ENCODE measurements around the gene THOC6.
A peak's percentile ranks its signal among the peaks of the same experiment; 100 is the strongest.

THOC6 gene

DNA sequence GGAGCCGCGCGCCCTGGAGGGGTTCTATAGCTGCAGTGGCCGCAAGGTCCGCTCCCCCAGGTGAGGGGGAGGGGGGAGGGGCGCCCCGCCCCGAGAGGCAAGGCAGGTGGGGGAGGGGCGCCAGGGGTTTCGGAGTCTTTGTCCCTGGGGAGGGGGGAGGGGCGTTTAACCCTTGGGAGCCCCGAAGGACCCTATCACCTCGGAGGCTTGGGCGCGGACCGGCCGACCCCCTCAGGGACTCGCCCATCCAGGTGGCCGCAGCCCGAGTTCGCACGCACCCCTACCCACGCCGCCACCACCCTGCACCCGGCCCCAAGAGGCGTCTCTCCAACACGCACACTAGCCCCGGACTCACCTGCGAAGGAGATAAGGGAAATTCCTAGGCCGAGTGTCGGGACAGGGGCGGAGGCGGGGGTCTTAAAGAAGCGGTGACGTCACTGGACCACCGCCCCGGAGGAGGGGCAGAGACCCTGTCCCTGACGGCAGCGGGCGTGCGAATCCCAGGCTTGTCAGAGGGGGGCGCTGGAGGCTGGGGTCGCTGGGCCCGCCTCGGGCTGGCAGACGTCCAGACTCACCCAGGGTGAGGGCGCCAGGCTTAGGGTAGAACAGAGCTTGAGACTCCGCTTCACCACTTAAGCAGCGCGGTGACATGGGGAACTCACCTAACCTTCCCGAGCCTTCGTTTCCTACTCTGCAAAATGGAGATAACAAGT, 5.9 kb upstream of the THOC6 start, which contains the start of gene CLDN6:
Gene CLDN6, minus strand, starts transcription at position 390 of the 713 bp plus-strand sequence. CDS start 2,162 bp downstream, outside the sequence.
- no peak for DNase-seq

DNA sequence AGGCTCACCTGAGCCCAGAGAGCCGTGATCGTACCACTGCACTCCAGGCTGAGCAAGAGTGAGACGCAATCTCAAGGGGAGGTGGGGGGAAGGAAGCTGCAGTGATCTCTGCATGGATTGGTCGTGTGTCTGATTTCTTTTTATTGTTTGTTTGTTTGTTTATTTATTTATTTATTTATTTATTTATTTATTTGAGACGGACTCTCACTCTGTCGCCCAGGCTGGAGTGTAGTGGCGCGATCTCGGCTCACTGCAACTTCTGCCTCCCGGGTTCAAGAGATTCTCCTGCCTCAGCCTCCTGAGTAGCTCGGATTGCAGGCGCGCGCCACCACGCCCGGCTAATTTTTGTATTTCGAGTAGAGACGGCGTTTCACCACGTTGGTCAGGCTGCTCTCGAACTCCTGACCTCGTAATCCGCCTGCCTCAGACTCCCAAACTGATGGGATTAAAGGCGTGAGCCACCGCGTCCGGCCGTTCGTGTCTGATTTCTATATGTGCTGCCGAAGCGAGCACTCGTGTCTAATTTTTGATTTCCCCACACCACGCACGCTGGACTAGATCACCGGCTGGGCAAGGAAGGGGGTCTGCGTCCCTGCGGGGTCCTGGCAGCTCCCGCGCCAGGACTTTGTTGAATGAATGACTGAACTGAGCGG, 4.1 kb upstream of the THOC6 start:
- no peak for DNase-seq

DNA sequence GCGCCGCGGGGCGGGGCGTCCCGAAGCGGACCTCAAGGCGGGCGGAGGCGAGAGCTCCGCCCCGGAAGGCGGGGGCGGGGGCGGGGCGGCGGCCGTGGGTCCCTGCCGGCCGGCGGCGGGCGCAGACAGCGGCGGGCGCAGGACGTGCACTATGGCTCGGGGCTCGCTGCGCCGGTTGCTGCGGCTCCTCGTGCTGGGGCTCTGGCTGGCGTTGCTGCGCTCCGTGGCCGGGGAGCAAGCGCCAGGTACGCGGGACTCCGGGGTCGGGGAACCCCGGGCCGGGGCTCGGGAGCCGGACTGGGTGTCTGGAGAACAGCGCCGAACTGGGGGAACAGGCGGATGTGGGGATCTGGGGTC, 3.6 kb upstream of the THOC6 start, which contains the start of gene TNFRSF12A:
Gene TNFRSF12A, plus strand, starts transcription at position 122 of the 357 bp plus-strand sequence. Its CDS starts 30 bp downstream, at position 152.
- DNase-seq: peak; percentile 25

DNA sequence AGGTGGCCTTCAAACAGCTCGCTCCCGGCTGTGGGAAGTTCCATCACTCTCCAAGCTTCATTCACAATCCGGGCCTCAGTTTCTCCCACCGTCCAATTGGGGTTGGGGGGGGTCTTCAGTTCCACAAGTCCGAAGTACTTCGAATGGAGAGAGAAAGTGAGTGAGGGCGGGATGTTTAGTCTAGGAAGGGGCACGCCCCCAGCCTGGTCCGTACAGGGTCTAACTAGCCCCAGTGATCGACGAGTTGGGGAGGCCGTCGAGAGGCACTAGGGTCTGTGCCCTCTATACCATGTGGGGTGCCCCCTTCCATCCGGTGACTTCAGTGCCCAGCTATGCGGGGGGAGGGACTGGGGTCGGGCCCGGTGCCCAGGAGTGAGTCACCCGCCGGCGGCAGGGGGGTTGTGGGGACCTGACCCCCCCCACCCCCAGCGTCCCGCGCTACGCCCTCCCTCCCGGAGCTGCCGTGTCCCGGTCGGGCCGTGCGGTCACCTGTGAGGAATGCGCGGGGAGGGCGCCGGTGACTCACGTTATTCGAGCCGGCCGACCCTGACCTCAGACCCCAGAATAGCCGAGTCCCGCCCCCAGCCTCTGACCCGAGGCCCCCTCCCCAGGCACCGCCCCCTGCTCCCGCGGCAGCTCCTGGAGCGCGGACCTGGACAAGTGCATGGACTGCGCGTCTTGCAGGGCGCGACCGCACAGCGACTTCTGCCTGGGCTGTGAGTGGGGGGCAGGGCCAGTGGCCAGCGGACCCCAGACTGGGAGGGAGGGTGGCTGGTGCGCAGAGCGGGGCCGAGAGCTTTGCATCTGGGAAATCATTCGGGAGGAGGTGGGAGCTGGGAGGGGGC, 3.0 kb upstream of the THOC6 start:
- no peak for DNase-seq

DNA sequence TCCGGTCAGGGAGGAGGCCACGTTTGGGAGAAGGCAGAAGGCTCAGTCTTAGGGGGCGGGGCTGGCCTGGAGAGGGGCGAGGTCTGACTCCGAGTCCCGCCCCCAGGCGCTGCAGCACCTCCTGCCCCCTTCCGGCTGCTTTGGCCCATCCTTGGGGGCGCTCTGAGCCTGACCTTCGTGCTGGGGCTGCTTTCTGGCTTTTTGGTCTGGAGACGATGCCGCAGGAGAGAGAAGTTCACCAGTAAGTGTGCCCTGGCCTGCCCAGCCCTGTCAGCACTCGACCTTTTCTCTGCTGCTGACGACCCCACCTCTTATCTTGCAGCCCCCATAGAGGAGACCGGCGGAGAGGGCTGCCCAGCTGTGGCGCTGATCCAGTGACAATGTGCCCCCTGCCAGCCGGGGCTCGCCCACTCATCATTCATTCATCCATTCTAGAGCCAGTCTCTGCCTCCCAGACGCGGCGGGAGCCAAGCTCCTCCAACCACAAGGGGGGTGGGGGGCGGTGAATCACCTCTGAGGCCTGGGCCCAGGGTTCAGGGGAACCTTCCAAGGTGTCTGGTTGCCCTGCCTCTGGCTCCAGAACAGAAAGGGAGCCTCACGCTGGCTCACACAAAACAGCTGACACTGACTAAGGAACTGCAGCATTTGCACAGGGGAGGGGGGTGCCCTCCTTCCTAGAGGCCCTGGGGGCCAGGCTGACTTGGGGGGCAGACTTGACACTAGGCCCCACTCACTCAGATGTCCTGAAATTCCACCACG, 2.2 kb upstream of the THOC6 start:
- DNase-seq: peak; percentile 58

DNA sequence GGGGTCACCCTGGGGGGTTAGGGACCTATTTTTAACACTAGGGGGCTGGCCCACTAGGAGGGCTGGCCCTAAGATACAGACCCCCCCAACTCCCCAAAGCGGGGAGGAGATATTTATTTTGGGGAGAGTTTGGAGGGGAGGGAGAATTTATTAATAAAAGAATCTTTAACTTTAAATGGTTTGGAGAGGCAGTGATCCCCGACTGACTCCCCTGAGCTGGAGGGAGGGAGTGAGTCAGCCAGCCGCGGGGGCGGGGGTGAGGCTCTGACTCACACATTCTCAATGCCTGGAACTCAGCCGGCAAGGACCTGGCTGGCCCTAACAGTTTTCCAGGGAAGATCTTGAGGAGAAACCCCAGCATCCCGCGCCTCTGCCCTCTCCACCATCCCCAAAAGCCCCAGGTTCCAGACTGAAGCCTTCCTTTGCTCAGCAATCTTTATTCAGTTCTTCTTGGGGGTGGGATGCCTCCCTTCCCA, 1.6 kb upstream of the THOC6 start:
- DNase-seq: peak; percentile 31

DNA sequence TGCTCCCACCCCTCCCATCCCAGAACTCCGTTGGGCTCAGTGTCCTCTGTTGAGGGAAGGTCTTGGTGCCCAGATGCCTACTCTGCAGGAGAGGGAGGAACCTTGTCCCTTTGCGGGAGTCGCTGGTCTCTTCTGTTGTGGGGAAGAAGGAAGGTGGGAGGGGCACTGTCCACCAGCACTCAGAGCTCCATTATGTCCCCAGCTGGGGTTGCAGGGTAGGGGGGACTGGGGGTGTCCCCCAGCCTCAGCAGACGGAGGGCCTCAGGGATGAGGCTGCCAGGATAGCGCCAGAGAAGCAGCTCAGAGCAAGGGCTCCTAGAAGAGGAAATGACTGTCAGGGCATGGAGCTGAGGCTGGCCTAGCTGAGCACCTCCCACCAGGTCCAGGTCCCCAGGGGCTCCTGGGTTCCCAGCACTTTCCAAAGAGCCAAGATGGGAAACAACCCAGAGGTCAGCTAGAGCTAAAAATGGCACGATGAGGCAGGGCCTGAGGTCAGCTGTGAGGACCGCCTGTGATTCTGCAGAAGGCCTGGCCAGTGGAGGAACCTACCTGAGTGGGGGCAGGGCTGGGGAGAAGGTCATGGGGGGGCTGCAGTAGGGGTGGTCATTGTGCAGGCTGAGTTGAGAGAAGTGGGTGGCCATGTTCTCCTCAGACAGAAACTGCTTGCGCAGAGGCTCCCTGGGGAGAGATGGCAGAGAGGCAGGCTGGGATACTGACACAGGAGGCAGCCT, 986 bp upstream of the THOC6 start:
- DNase-seq: no peak

DNA sequence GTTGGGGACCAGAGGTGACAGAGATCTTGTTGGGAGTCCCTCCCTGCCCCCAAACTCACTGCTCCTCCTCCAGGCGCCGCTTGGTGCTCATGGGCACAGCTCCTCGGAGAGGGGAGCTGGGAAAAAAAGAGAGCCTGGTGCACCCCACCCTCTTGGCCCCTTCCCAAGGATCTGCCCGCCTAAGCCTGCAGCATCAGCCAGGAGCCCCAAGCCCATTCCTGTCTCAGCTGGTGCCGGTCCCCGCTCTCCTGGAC, 493 bp upstream of the THOC6 start:
- DNase-seq: no peak

DNA sequence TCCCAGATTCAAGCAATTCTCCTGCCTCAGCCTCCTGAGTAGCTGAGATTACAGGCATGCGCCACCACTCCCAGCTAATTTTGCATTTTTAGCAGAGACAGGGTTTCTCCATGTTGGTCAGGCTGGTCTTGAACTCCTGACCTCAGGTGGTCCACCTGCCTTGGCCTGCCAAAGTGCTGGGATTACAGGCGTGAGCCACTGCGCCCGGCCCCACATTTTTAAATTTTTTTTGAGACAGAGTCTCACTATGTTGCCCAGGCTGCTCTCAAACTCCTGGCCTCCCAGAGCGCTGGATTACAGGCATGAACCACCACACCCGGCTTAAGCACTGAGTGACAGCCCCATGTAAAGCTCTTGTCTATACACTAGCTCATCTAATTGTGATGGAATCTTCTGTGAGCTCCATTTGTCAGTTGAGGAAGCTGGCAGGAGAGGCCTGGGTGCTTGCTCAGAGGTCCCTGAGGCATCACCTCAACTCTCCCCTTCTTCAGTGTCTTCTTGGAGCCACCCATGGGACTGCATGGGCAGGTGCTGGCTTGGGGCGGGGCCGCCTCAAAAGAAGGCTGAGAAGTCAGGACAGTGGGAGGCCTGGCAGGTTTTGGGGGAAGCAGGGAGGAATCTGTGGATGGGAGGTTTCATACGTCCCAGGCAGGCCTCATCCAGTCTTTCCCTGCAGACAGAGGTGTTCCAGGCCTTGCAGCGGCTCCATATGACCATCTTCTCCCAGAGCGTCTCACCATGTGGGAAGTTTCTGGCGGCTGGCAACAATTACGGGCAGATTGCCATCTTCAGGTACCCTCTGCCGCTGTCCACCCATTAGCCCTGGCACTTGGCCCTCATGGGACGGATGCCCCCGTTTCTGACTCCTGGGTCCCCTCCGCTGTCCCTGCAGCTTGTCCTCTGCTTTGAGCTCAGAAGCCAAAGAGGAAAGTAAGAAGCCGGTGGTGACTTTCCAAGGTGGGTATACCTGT, 1.5 kb downstream of the THOC6 start:
- no peak for DNase-seq

DNA sequence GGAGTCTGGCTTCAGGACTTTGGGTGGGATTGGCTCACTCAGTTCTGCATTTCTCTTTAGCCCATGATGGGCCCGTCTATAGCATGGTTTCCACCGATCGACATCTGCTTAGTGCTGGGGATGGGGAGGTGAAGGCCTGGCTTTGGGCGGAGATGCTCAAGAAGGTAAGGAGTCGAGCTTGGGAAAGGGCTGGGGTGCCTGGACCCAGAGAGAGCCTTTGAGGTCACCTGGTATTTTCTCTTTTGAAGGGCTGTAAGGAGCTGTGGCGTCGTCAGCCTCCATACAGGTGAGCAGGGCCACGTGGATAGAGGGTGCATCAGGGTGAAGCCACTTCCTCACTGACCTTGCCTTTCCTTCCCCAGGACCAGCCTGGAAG, 2.2 kb downstream of the THOC6 start:
- DNase-seq: no peak

DNA sequence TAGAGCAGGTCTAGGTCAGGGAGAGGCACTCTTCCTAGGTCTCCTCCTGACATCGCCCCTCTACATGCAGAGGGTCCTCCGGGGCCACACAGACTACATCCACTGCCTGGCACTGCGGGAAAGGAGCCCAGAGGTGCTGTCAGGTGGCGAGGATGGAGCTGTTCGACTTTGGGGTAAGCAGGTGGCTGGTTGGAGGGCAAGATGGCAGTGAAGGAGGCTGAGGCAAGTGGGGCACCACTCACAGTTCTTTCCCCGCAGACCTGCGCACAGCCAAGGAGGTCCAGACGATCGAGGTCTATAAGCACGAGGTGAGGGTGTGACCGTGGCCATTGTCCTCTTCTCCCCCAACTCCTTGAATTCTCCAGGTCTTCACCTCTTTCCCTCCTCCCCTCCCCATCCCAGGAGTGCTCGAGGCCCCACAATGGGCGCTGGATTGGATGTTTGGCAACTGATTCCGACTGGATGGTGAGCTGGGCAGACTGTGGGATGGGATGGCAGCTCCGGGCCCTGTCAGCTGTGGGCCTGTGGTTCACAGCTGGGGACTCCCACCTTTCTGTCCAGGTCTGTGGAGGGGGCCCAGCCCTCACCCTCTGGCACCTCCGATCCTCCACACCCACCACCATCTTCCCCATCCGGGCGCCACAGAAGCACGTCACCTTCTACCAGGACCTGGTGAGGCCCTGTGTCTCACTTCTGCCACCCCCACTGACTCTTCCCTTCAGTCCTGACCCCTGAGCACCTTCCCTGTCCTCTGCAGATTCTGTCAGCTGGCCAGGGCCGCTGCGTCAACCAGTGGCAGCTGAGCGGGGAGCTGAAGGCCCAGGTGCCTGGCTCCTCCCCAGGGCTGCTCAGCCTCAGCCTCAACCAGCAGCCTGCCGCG, 3.0 kb downstream of the THOC6 start:
- DNase-seq: no peak

DNA sequence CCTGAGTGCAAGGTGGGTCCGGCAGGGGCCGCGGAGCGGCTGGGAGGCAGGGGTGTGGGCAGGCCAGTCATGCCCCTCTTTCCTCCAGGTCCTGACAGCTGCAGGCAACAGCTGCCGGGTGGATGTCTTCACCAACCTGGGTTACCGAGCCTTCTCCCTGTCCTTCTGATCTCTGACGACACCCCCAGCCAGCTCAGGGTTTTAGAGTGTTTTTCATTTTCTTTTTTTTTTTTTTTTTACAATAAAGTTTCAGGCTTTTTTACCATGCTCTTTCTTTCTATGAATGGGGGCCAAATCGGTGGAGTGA, 3.6 kb downstream of the THOC6 start:
- DNase-seq: no peak

DNA sequence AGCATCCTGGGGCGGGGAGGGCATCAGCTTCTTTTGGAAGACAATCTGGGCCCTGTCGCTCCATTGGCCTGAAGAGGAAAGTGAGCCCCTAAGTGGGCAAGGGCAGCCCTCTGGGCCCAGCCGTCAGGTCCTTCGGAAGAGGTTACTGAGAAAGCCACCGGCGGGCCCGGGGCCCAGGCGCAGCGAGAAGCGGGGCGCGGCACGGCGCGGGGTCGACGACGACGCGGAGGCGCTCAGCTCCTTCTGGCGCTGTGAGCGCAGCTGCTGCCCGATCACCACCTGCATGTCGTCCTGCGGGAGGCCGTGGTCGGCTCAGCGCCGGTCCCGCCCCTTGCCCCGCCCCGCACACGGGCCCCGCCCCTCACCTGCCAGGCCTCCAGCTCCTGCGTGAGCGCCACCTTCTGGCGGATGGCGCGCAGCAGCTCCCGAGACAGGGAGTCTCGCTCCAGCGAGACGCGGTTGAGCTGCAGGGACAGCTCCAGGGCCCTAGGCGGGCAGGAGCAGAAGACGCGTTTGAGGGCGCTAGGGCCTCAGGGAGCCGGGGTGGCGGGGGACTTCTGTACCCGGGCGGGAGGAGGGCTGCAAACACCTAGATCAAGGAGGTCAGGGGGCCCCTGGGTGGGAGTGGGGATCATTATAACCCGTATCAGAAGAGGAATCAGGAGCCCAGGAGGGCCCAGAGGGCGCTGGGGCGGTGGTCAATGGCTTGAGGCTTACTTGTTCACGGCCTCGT, 4.3 kb downstream of the THOC6 start:
- peak; percentile 69 for DNase-seq

DNA sequence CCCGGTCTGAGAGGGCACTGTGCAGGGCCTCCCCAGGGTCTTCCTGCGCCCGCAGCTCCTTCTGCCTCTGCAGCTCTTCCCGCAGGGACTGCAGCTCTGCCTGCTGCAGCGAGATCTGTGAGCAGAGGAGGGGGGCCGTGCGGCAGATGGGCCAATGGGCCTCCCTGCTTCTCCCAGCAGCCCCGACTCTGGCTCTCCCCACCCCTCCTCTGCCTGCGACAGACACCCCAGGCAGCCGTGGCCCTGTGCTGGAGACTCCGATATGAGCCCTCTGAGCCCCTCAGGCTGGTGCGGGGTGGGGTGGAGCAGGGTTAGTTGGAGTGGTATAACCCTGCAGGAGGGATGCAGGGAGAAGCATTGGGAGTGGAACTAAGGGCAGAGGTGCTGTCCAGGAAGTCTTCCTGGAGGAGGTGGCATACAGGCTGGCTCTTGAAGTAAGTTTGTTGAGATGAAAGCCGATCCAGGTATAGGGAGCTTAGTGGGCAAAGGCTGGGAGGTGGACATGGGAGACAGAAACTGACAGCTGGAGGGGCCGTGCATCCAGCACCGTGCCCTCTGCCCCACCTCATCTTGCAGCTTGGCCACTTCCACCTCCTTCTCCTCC, 5.0 kb downstream of the THOC6 start:
- DNase-seq: no peak

DNA sequence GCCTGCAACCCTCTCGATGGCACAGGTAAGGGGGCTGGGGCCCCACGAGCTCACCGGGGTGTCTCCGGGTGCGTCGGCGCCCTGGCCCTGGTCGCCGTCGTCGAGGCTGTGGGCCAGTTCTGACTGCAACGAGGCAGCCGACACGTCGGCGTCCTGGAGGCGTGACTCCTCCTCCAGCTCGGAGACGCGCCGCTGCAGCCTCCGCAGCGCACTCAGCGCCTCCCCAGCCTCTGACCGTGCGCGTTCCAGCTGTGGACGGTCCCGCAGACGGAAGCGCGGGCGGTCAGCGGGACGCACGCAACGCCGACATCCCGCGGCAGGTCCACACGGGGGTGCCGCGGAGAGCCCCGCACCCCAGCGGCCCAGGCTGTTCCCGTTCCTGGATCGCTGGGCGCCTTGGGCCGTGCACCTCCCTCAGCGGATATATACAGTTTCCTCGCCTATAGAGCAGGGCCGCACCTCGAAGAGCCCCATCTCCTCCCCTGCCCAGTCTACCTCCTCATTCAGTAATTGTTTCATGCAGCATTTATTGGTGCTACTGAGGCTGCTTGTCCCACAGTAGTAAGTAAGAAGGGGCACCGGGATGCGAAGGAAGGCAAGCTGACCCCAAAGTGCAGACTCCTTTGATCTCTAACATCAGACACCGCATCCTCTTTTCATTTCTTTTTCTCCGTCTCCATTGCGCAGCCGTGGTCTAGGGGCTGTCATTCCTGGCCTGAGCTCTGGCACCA, 5.8 kb downstream of the THOC6 start:
- no peak for DNase-seq

DNA sequence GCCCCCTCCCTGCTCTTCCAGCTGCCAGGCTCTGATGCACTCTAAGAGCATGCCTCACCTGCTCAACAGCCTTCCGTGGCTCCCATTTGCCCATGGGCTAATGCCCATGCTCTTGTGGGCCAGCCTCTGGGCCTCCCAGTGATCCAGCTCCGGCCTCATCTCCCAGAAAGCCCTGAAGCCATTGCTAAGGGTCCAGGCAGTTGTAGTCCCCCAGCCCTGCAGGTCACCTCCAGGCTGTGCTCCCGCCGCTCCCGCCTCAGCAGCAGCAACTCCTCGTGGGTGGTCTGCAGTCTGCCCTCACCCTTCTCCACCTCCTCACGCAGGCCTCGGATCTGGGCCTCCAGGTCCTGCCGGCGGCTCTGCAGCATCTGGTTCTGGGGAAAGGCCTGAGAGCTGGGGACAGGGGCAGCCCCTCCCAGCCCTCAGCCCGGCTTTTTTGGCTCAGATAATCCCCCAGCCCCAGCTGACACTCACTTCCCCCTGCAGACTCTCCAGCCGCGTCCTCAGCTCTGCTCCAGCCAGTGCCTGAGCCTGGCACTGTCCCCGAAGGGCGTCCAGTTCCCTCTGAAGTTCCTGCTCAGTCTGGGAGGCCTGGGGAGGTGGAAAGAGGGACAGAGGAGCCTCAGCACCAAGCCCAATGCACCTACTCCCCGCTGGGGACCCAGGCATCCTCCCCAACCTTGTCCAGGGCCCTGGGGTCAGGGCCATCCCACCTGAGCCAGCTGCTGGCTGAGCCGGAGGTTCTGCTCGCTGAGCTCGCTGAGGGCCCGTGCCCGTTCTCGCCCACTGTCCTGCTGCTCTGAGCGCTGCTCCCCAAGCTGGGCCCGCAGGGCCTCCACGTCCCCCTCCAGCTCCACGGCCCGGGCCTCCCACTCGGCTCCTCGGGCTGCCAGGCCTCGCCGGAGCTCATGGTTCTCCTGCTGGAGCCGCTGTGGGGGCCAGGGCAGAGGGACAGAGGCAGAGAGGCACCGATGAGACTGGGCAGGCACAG, 6.7 kb downstream of the THOC6 start:
- no peak for DNase-seq

DNA sequence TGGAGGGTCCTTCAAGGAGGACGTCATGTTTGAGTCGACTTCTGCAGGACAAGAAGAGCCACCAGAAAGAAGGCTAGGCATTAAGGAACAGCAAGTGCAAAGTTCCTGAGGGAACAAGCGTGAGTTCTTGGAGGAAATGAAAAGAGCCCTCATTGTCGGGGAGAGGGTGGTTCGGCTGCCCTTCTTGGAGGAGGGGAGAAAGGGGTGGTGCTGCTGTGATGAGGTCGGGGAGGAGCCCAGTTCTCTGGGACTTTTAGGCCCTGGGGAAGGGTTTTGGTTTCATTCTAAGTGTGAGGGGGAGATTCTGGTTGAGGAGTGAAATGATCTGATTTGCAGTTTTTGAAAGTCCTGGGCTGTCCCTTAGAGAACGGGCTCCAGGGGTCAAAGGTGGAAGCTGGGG, 8.8 kb downstream of the THOC6 start:
- DNase-seq: no peak

Data from DMS 273 treated with DMSO at 0.1 percent for 48 hours (cell line).